ENCODE results near the gene CASR.
"Not testable (repeated sequence)": the region's sequence is repeated elsewhere in the genome, so short reads cannot be mapped to it uniquely, and the experiment has no call there.

Gene CASR, protein sequence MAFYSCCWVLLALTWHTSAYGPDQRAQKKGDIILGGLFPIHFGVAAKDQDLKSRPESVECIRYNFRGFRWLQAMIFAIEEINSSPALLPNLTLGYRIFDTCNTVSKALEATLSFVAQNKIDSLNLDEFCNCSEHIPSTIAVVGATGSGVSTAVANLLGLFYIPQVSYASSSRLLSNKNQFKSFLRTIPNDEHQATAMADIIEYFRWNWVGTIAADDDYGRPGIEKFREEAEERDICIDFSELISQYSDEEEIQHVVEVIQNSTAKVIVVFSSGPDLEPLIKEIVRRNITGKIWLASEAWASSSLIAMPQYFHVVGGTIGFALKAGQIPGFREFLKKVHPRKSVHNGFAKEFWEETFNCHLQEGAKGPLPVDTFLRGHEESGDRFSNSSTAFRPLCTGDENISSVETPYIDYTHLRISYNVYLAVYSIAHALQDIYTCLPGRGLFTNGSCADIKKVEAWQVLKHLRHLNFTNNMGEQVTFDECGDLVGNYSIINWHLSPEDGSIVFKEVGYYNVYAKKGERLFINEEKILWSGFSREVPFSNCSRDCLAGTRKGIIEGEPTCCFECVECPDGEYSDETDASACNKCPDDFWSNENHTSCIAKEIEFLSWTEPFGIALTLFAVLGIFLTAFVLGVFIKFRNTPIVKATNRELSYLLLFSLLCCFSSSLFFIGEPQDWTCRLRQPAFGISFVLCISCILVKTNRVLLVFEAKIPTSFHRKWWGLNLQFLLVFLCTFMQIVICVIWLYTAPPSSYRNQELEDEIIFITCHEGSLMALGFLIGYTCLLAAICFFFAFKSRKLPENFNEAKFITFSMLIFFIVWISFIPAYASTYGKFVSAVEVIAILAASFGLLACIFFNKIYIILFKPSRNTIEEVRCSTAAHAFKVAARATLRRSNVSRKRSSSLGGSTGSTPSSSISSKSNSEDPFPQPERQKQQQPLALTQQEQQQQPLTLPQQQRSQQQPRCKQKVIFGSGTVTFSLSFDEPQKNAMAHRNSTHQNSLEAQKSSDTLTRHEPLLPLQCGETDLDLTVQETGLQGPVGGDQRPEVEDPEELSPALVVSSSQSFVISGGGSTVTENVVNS

DNA sequence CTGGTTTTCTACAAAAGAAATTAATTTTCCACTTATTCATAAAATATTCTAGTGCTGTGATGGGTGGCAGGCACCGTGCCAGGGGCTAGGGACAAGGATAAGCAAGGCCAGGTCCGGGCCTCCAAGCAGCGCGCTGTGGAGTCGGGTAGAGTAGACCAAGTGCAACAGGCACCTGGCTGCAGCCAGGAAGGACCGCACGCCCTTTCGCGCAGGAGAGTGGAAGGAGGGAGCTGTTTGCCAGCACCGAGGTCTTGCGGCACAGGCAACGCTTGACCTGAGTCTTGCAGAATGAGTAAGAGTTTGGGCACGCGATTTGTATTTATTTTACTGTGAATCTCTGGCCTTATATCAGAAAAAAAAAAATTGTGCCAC lies at the start of gene CASR:
CASR (plus strand) TSS at position 148 of the 372 bp plus-strand sequence. CDS start 70,522 bp downstream, outside the sequence.
- peak; percentile 11 for DNase-seq (ENCODE audit: low read depth)

DNA sequence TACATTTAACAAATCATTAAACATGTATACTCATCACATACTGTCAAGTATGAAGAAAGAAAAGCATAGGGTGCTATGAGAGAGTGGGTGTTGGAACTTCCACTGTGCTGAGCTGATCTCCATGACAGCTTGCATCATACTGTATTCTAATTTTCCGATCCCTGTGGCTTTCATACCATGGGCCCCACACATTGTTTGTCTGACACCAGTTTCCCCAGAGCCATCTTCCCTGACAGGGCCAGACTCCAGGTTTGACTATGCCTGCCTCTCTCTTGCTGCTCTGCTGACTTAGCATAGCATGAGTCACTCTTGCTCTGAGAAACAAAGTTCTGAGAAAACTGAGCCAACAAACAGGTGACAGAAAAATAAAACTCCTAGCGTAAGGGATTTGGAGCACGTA lies 37.0 kb upstream of the CASR start:
- DNase-seq (ENCODE audit: low read depth) = peak; percentile 3

DNA sequence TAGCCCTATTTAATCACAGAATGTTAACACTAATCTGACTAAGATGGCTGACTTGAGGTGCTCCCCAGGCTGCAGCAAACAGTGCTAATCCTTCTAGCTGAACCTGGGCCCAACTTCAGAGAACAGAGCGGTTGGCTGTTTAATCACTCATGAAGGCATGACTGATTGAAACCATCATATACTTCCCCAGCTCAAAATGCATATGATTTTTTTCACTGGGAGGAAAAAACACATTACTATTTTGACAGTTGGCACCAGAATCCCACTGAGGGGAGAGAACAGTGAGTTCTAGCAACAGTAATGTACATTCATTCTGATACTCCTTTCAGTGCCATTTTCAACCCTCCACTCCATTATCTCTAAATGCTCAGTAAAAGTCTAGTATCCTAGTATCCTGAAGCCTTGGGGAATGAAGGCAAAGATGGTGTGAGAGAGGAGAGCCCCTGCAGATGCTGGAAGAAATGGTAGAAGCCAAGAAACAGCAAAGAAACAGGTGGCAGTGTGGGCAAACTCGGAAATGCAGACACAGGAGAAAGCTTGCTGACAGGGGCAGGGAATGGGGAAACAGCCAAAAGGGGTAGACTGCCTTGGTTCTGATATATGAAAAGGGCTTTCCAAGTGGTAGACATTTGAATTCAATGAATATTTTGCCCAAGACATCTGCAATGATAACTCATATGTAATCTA lies 34.4 kb upstream of the CASR start:
- no peak for DNase-seq (ENCODE audit: low read depth)

DNA sequence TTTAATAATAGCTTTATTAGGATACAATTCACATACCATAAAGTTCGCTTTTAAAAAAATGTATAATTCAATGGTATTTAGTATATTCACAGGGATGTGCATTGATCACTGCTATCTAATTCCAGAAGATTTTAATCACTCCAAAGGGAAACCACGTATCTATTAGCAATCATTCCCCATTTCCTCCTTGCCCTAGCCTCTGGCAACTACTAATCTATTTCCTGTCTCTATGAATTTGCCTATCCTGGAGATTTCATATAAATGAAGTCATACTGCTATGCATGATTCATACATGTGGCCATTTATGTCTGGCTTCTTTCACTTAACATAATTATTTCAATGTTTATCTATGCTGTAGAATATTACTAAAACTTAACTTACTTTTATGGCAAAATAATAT lies 32.0 kb upstream of the CASR start:
- DNase-seq (ENCODE audit: low read depth) = peak; percentile 5

DNA sequence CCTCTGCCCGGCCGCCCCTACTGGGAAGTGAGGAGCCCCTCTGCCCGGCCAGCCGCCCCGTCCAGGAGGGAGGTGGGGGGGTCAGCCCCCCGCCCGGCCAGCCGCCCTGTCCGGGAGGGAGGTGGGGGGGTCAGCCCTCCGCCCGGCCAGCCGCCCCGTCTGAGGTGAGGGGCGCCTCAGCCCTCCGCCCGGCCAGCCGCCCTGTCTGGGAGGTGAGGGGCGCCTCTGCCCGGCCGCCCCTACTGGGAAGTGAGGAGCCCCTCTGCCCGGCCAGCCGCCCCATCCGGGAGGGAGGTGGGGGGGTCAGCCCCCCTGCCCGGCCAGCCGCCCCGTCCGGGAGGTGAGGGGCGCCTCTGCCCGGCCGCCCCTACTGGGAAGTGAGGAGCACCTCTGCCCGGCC lies 18.5 kb upstream of the CASR start:
- not testable (repeated sequence) for DNase-seq (ENCODE audit: low read depth)

DNA sequence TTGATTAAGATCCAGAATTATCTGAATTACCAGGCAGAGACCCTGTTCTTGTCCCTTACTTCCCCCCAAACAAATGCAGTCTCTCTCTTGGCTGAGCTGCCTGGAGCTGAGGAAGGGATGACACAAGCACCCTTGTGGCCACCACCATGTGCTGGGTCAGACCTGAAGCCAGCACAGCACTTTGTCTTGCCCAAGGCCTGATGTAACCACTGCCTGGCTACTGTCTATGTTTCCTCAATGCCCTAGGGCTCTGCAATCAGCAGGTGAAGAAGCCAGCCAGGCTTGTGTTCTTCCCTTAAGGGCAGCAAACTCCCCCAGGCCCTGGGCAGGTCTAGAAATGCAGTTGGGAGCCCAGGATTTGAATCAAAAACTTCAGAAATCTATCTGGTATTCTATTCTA lies 15.8 kb upstream of the CASR start:
- DNase-seq (ENCODE audit: low read depth) = no peak

DNA sequence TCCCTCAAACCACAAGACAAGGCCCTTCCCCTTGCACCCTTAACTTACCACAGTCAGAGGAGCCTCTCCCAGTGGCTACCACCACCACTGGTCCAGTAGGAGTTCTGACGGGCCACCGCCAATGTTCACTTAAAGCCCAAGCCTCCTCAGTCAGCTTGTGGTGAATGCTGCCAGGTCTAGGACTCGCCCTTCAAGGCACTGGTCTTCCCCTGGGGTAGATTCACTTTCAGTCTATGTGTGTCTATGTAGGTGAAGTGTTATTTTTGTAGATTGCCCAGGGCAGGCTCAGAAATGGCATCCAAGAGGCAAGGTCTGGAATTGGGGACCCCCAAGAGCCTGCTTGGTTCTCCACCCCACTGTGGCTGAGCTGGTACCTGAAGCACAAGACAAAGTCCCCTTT lies 15.4 kb upstream of the CASR start:
- no peak for DNase-seq (ENCODE audit: low read depth)

DNA sequence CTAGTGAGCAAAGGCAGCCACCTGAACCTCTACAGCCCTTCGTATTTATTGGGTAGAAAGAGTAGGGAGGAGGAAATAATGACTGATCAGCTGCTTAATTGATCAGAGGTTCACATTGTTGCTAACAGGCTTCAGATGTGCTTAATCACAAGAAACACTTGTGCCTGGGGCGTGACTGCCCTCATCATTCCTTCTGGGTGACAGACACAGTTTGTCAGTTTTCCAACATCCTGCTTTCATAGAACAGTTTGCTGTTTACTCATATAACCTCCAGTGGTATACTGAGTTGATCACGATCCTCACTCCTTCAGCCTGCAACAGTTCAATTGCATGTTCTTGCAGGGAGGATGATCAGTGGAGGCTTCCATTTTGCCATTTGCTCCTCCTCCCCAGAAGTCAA lies 13.6 kb upstream of the CASR start:
- no peak for DNase-seq (ENCODE audit: low read depth)

DNA sequence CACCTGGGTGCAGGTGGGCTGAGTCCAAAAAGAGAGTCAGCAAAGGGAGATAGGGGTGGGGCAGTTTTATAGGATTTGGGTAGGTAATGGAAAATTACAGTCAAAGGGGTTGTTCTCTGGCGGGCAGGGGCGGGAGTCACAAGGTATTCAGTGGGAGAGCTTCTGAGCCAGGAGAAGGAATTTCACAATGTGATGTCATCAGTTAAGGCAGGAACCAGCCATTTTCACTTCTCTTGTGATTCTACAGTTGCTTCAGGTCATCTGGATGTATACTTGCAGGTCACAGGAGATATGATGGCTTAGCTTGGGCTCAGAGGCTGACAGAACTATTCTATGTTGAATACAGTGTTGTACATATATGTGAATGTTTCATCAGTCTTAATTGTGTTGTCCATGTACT lies 12.1 kb upstream of the CASR start:
- DNase-seq (ENCODE audit: low read depth) = not testable (repeated sequence)

DNA sequence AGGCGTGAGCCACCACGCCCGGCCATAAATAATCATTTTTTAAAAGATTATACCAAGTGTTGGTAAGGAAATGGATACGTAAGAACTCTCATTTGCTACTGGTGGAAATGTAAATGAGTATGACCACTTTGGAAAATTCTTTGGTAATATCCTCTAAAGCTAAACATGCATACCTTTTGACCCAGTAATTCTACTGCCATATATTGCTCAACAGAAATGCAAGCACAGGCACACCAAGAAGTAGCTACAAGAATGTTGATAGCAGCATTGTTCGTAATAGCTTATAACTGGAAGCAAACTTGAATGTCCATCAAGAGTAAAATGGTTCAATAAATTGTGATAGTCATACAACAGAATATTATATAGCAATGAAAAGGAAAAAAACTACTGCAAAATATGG lies 4.8 kb upstream of the CASR start:
- no peak for DNase-seq (ENCODE audit: low read depth)

DNA sequence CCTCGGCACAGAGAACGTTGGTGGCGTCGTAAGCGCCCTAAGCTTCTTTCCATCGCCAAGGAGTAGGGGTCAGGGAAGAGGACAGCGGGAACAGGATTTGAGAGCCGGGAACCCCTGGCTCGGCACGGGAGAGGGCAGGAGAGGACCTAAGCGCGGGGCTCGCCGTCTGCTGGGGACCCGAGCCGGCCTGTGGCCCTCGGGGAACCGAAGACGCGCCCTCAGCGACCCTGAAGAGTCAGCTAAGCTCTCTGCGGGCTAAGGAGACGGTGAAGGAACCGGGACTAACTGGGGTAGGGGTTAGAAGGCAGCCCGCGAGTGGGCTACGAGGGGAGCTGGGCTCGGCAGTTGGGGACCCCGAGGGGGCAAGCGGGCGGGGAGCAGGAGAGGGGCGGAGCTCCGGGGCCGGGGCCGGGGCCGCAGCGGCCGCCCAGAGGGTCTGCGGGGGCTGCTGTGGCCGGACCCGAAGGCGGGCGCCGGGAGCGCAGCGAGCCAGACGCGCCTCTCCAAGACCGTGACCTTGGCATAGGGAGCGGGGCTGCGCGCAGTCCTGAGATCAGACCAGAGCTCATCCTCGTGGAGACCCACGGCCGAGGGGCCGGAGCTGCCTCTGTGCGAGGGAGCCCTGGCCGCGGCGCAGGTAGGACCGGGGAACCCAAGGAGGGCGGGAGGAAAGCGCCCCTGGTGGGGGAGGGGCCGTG lies 574 bp downstream of the CASR start:
- DNase-seq (ENCODE audit: low read depth) = no peak

DNA sequence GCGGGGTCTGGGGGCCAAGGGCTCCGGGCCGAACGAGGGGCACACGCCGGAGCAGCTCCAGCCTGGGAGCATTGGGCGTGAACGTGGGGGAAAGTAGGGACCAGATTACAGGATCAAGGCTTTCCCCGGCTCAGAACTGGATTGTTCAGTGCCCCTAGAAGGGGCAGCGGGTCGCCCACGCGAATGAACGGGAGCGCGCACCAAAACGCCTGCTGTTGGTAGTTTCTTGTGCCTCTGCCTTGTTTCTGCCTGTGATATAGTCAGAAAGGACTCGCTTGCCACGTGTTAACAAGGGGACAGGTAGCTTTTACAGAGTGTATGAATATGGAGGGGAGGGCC lies 1.1 kb downstream of the CASR start:
- no peak for DNase-seq (ENCODE audit: low read depth)

DNA sequence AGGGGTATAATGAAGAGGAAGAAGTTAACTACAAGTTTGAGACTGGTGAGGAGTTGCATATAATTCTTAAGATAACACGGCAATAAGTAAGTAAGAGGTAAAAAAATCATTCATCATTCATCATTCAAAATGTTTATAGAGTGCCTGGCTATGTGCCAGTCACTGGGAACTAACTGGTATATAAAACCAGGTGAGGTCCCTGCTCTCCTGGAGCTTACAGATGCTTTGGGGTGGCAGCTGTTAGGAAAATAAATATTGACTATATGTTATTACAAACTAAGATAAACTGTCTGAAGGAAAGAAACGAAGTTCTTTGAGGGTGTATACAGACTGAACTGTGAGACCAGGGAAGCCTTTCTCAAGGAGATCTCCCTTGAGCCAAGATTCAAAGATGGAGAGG lies 2.9 kb downstream of the CASR start:
- no peak for DNase-seq (ENCODE audit: low read depth)

DNA sequence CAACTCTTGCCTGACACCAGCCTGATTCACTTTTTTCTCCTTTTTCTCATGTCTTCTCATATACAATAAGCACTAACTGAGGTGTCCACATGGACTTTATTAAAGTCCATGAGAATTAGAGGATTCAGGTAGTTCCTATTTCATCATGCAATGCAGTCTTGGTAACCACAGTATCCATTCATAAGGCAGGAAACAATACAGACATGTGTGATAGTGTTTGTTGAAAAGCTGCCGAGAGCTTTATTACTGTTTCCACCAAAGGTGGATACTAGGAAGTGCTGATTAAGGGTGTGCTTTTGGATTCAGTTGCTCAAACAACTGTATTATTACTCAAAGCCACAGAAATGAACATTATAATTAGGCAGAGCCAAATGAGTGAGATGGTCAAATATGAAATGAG lies 5.3 kb downstream of the CASR start:
- no peak for DNase-seq (ENCODE audit: low read depth)

DNA sequence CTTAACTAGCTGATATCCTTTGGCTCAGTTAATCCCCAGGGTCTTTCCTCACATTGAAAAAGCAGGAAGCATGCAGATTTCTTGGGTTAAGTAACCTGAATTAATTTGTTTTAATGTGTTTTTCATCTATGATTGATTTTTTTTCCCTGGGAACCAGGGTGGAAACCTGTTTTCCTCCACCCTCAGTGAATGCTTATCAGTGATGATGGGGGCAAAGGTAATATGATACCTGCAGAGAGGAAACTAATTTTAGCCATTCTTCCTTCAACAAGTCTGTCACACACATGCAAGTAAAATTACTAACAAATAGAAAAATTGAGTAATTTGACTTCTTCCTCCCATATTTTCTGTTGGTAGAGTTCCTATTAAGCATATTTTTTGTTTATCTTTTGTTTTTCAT lies 5.9 kb downstream of the CASR start:
- DNase-seq (ENCODE audit: low read depth) = no peak

DNA sequence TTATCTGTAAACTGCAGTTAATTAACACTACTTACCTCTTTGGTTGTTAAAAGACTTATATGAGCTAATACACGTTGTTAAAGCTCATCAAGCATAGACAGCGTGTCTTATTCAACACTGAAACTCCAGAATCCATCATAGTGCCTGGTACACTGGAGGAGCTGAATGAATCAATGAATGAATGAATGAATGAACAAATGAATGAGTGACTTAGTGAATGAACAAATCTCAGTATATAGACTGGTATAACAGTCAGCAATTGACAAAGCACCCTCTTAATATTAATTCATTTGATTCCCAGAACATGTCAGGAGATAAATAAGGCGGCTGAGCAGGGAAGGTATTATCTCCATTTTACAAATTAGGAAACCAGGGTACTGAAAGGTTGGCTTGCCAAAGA lies 7.1 kb downstream of the CASR start:
- DNase-seq (ENCODE audit: low read depth) = no peak

DNA sequence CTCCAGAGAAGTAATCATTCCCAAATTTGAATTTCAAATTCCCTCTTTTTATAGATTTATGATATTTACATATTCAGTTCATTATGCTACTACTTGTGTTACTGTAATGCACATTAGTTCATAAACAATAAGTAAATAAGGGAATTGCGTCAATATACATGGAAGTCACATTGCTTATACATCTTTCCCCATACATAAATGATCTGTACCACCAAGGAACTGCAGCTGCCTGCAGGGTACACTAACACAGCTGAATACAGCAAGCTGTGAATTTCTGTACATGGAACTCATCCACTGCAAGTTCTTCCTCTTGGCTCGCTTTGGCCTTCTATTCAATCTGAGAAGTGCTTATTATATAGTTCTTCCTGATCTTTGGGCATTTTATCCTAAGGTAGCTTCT lies 15.5 kb downstream of the CASR start:
- no peak for DNase-seq (ENCODE audit: low read depth)

DNA sequence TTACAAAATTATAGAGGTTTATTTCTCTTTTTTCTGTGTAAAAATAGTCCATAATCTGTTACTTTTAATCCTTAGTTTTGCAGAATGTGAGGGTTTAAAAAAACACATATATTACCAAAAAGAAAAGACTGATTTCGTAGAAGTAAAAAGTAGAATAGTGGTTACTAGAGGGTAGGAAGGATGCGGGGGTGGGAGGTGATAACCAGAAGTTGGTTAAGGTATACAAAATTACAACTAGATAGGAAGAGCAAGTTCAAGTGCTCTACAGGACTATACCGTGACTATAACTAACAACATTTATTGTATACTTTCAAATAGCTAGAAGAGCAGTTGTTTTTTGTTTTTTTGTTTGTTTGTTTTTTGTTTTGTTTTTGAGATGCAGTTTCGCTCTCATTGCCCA lies 16.1 kb downstream of the CASR start:
- DNase-seq (ENCODE audit: low read depth) = no peak

DNA sequence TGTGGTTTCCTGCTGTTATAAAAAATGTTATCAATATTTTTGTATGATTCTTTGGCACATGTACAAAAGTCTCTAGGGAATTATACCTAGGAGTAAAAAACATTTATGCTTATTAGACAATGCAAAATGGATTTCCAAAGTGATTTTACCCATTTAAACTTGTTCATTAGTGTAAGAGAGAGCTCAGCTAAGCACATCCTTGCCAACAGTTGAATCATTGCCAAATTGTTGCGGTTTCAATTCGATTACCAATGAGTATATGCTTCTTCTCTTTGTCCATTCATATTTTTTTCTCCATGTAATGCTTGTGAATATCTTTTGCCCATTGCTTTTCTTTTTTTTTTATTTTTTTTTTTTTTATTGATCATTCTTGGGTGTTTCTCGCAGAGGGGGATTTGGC lies 17.2 kb downstream of the CASR start:
- no peak for DNase-seq (ENCODE audit: low read depth)

DNA sequence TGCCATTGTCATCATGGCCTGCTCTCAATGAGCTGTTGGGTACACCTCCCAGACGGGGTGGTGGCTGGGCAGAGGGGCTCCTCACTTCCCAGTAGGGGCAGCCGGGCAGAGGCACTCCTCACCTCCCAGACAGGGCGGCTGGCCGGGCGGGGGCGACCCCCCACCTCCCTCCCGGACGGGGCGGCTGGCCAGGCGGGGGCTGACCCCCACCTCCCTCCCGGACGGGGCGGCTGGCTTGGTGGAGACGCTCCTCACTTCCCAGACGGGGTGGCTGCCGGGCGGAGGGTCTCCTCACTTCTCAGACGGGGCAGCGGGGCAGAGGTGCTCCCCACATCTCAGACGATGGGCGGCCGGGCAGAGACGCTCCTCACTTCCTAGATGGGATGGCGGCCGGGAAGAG lies 18.0 kb downstream of the CASR start:
- DNase-seq (ENCODE audit: low read depth) = not testable (repeated sequence)

DNA sequence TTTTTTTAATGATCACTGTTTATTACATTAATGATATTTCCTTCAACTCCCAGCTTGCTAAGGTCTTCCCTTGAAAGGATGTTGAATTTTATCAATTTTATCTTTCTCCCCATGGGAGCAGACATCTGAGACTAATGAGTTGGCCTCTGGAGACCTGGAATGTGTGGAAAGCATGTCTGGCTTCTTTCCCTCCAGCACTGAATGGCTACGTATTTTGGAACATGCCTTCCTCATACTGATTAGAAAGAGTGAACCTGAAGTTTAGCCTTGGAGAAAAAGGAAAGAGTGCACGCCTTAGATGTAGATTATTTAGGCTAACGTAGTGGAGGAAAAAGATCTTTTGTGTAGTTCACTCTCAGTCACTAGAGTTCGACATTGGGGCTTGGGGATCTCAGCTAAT lies 25.1 kb downstream of the CASR start:
- DNase-seq (ENCODE audit: low read depth) = no peak

DNA sequence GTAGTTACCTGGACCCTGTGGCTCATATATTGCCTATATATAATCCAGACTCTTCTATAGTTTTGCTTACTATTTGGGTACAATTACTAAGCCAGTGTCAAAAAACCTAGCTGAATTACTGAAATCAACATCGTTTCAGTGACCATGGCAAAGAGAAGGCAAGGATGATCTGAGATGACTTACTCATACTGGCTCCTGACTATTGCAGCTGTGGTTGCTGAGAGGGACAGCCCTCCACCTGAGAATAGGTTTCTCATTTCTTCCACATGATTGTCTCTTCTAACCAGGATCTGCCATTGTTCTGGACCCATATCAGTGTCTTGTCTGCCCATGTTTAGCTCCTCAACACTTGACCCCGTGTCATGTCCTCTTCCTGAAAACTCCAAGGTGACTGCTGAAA lies 30.2 kb downstream of the CASR start:
- no peak for DNase-seq (ENCODE audit: low read depth)
